CD14-positive monocyte (primary cell): Measurements from ENCODE around the gene VSX1. TPM values are rescaled to one million over a fixed set of nuclear protein-coding genes. Genes with fewer than 3 reads are reported as not detected.
A peak's percentile ranks its signal among the peaks of the same experiment; 100 is the strongest.

ENCODE experiments used
- DNase-seq, 3 donors: peaks; one replicate each; pipeline ENCODE4 v3.0.0-alpha.2; 2011 to 2022
- H2AFZ ChIP-seq: 2 replicates; pipeline ENCODE4 v1.6.0; 2012; ENCODE audit warnings: mild to moderate bottlenecking, low read depth, low read length, inconsistent platforms; ENCODE audit not compliant: insufficient read depth, poor library complexity, severe bottlenecking
- H3K27ac ChIP-seq, 2 donors: 1 replicate in 1 of 2; 2 replicates in 1 of 2; pipeline ENCODE4 v1.5.1; 2012 to 2013; ENCODE audit warnings: low read length in 2 of 2, control low read depth in 1 of 2, inconsistent platforms in 1 of 2, low read depth in 1 of 2, mild to moderate bottlenecking in 1 of 2
- H3K27me3 ChIP-seq, 2 donors: one replicate each; pipeline versions ENCODE4 v1.6.0 to v1.6.1; 2011 to 2013; ENCODE audit warnings: low read length in 2 of 2; ENCODE audit not compliant: control insufficient read depth in 2 of 2, insufficient read depth in 2 of 2
- H3K36me3 ChIP-seq, 2 donors: replicated peaks in 1 of 2; 1 replicate in 1 of 2; 2 replicates in 1 of 2; pipeline versions ENCODE4 v1.5.1 to v1.6.1; 2012 to 2013; ENCODE audit warnings: low read length in 2 of 2, control low read depth in 1 of 2, inconsistent platforms in 1 of 2, mild to moderate bottlenecking in 1 of 2; ENCODE audit not compliant: insufficient read depth in 2 of 2, control insufficient read depth in 1 of 2
- H3K4me1 ChIP-seq, 2 donors: 1 replicate in 1 of 2; 2 replicates in 1 of 2; pipeline versions ENCODE4 v1.5.1 to v1.6.1; 2012 to 2013; ENCODE audit warnings: low read length in 2 of 2, control low read depth in 1 of 2, inconsistent platforms in 1 of 2, mild to moderate bottlenecking in 1 of 2, moderate library complexity in 1 of 2; ENCODE audit not compliant: insufficient read depth in 2 of 2, control insufficient read depth in 1 of 2
- H3K4me2 ChIP-seq: replicated peaks from 2 replicates; pipeline ENCODE3; 2012; ENCODE audit warnings: low read length, moderate library complexity, mild to moderate bottlenecking; ENCODE audit not compliant: poor library complexity, severe bottlenecking; ENCODE audit errors: extremely low read depth
- H3K4me3 ChIP-seq, 3 experiments: fragments of 200-600 bp in 1 of 3; sonication (generic) in 1 of 3; replicated peaks in 1 of 3; 1 replicate in 2 of 3; 2 replicates in 1 of 3; pipeline ENCODE4 v1.5.1; 2011 to 2013; ENCODE audit warnings: low read length in 3 of 3, mild to moderate bottlenecking in 3 of 3, control low read depth in 2 of 3, low read depth in 2 of 3, inconsistent platforms in 1 of 3, moderate library complexity in 1 of 3
- H3K79me2 ChIP-seq: 2 replicates; pipeline ENCODE4 v1.6.0; 2012; ENCODE audit warnings: mild to moderate bottlenecking, control low read depth, inconsistent platforms, low read length, moderate library complexity; ENCODE audit not compliant: insufficient read depth
- H3K9ac ChIP-seq: 2 replicates; pipeline ENCODE4 v1.6.0; 2017; ENCODE audit warnings: low read length, mild to moderate bottlenecking; ENCODE audit not compliant: insufficient read depth, poor library complexity, severe bottlenecking
- H3K9me3 ChIP-seq, 2 donors: replicated peaks in 1 of 2; 1 replicate in 1 of 2; 2 replicates in 1 of 2; pipeline versions ENCODE4 v1.5.1 to v1.6.1; 2012 to 2013; ENCODE audit warnings: low read length in 2 of 2, control low read depth in 1 of 2; ENCODE audit not compliant: control insufficient read depth in 1 of 2, insufficient read depth in 1 of 2
- H4K20me1 ChIP-seq: 2 replicates; pipeline ENCODE4 v1.6.0; 2012; ENCODE audit warnings: mild to moderate bottlenecking, low read length, control low read depth, moderate library complexity; ENCODE audit not compliant: insufficient read depth
- H3K27ac Mint-ChIP-seq, 7 donors: one replicate each; pipeline ENCODE4 v1.8.0; 2020; ENCODE audit warnings: mild to moderate bottlenecking in 7 of 7, mixed read lengths in 7 of 7, moderate library complexity in 6 of 7, inconsistent platforms in 2 of 7
- H3K27me3 Mint-ChIP-seq, 3 donors: one replicate each; pipeline ENCODE4 v1.8.0; 2021 to 2022; ENCODE audit warnings: low read depth in 3 of 3, mild to moderate bottlenecking in 3 of 3, mixed read lengths in 3 of 3, moderate library complexity in 3 of 3, inconsistent platforms in 1 of 3
- H3K36me3 Mint-ChIP-seq, 2 donors: one replicate each; pipeline ENCODE4 v1.8.0; 2020; ENCODE audit warnings: mixed read lengths in 2 of 2, inconsistent platforms in 1 of 2, mild to moderate bottlenecking in 1 of 2
- H3K4me1 Mint-ChIP-seq: one replicate; pipeline ENCODE4 v1.8.0; 2020; ENCODE audit warnings: mild to moderate bottlenecking, mixed read lengths
- H3K4me3 Mint-ChIP-seq, 2 donors: one replicate each; pipeline ENCODE4 v1.8.0; 2020; ENCODE audit warnings: mild to moderate bottlenecking in 2 of 2, mixed read lengths in 2 of 2, moderate library complexity in 1 of 2
- H3K9me3 Mint-ChIP-seq, 7 donors: one replicate each; pipeline ENCODE4 v1.8.0; 2020 to 2022; ENCODE audit warnings: mixed read lengths in 7 of 7, mild to moderate bottlenecking in 6 of 7, moderate library complexity in 6 of 7, inconsistent platforms in 2 of 7
- CTCF ChIP-seq: fragments of 200-600 bp; IDR thresholded peaks from one replicate; pipeline ENCODE4 v1.8.0; 2022; ENCODE audit warnings: antibody characterized with exemption, mild to moderate bottlenecking
- WGBS: methylation state at CpG from one replicate; pipeline ENCODE4 v1.1.5; 2013; ENCODE audit warnings: missing lambda C conversion rate; ENCODE audit not compliant: insufficient coverage; 5-methylcytosine and 5-hydroxymethylcytosine counted together
- intact Hi-C, 2 donors: fragments of 100-400 bp; cut with micrococcal nuclease; formaldehyde crosslinking; loops; one replicate each; pipeline versions ENCODE4 v1.15.0 to v1.15.1; 2023
- polyA plus RNA-seq, 3 donors: library from polyadenylated mRNA; depleted of rRNA in 1 of 3; unstranded in 2 of 3; stranded (reverse) in 1 of 3; fragments of 300-500 nt in 2 of 3; fragments of >200 nt in 1 of 3; fragmentation: Illumina TruSeq in 2 of 3; gene quantifications; 1 replicate in 2 of 3; 2 replicates in 1 of 3; pipeline ENCODE4 v1.2.3, GENCODE V29; 2012 to 2021

The VSX1 gene
- polyA plus RNA-seq, 3 donors = not detected

GRCh38 chr20:25052255-25053194 lies 29.4 kb downstream of the VSX1 start:
- Histone ChIP-seq H4K20me1 (peaks cover 57% of the 10 kb centered on the region), H3K9ac (no peak overlapping the region), H3K79me2 (peaks cover 53% of the 10 kb centered on the region), H3K4me2 (no peak overlapping the region), H3K36me3 (peaks cover 10 to 16% of the 10 kb centered on the region in 2 donors), H2AFZ (no peak overlapping the region), H3K27me3 (no peaks in the 10 kb centered on the region), H3K4me1 (peaks cover 29 to 38% of the 10 kb centered on the region in 2 donors), H3K4me3 (no peak overlapping the region), H3K9me3 (no peaks in the 10 kb centered on the region), H3K27ac (no peak overlapping the region)
- Mint-ChIP-seq H3K27ac (peak overlapping the region in 2 of 7 donors; percentile 28 to 74), H3K9me3 (no peaks in the 10 kb centered on the region), H3K4me1 (peaks cover 47% of the 10 kb centered on the region), H3K36me3 (peaks cover 10 to 19% of the 10 kb centered on the region in 2 donors), H3K27me3 (no peaks in the 10 kb centered on the region), H3K4me3 (no peak overlapping the region)
- no peak for DNase-seq
- intact Hi-C loops = loop anchor here in 1 of 2 donors (10.0 kb wide), 1 partner anchor 342 kb away; the partner anchor contains the start of gene ABHD12
- WGBS = 100% methylated on average over 4 of the region's 16 CpGs
- no peak for TF ChIP-seq CTCF

GRCh38 chr20:25051386-25052155 lies 30.4 kb downstream of the VSX1 start:
- Mint-ChIP-seq H3K4me3 (no peak overlapping the region), H3K36me3 (peaks cover 19 to 28% of the 10 kb centered on the region in 2 donors), H3K27ac (no peak overlapping the region), H3K27me3 (no peaks in the 10 kb centered on the region), H3K4me1 (peaks cover 44% of the 10 kb centered on the region), H3K9me3 (no peaks in the 10 kb centered on the region)
- H3K9ac ChIP-seq = no peak overlapping the region
- H3K4me3 ChIP-seq = no peak overlapping the region
- peaks cover 20 to 26% of the 10 kb centered on the region in 2 donors for H3K36me3 ChIP-seq
- H3K4me1 ChIP-seq = peaks cover 25 to 31% of the 10 kb centered on the region in 2 donors
- no peak for DNase-seq
- H4K20me1 ChIP-seq = peaks cover 54% of the 10 kb centered on the region
- no peaks in the 10 kb centered on the region for H3K9me3 ChIP-seq
- H3K27me3 ChIP-seq = no peaks in the 10 kb centered on the region
- H3K79me2 ChIP-seq = peaks cover 48% of the 10 kb centered on the region
- no peak overlapping the region for H2AFZ ChIP-seq
- no peak overlapping the region for H3K4me2 ChIP-seq
- WGBS = 98% methylated on average over 7 of the region's 7 CpGs
- no peak for TF ChIP-seq CTCF
- no peak overlapping the region for H3K27ac ChIP-seq
- intact Hi-C loops = loop anchor here in 1 of 2 donors (10.0 kb wide), 1 partner anchor 343 kb away; the partner anchor contains the start of gene ABHD12
